KOPT-K1 (cell line): ENCODE measurements around the gene CDC14A.

Experiments used
- H3K27ac ChIP-seq: fragments of 200-600 bp; sonication (generic); 2 replicates; pipeline ENCODE4 v1.5.1; 2016; ENCODE audit warnings: antibody characterized with exemption, mild to moderate bottlenecking, low read depth, low read length; ENCODE audit not compliant: poor library complexity, severe bottlenecking
- H3K36me3 ChIP-seq: fragments of 200-600 bp; sonication (generic); 2 replicates; pipeline ENCODE4 v1.5.1; 2017; ENCODE audit warnings: antibody characterized with exemption, mild to moderate bottlenecking, low read length, moderate library complexity; ENCODE audit not compliant: insufficient read depth
- H3K9me3 ChIP-seq: fragments of 200-600 bp; sonication (generic); 2 replicates; pipeline ENCODE4 v1.5.1; 2017; ENCODE audit warnings: antibody characterized with exemption, low read length, mild to moderate bottlenecking; ENCODE audit not compliant: insufficient read depth, poor library complexity, severe bottlenecking

CDC14A gene

GRCh38 chr1:100482167-100482566, 129.9 kb downstream of the CDC14A start:
- H3K27ac ChIP-seq: no peak overlapping the region
- no peaks in the 10 kb centered on the region for H3K9me3 ChIP-seq
- peaks cover 10% of the 10 kb centered on the region; the same call in 1 of the 2 replicates for H3K36me3 ChIP-seq

- Histone ChIP-seq H3K27ac (no peak overlapping the region), H3K9me3 (no peaks in the 10 kb centered on the region), H3K36me3 (peaks cover 10% of the 10 kb centered on the region; the same call in 1 of the 2 replicates)
These were observed 130.4 kb downstream of the CDC14A start for GRCh38 chr1:100482748-100483147.

GRCh38 chr1:100483230-100483629, 130.9 kb downstream of the CDC14A start:
- no peaks in the 10 kb centered on the region for H3K9me3 ChIP-seq
- H3K36me3 ChIP-seq: peaks cover 10% of the 10 kb centered on the region; the same call in 1 of the 2 replicates
- H3K27ac ChIP-seq: no peak overlapping the region

- Histone ChIP-seq H3K9me3 (no peaks in the 10 kb centered on the region), H3K27ac (no peak overlapping the region), H3K36me3 (peaks cover 10% of the 10 kb centered on the region; the same call in 1 of the 2 replicates)
These were observed 133.6 kb downstream of the CDC14A start for GRCh38 chr1:100485855-100486258.

- no peak overlapping the region for H3K27ac ChIP-seq
- no peaks in the 10 kb centered on the region for H3K9me3 ChIP-seq
- peaks cover 17% of the 10 kb centered on the region for H3K36me3 ChIP-seq
These were observed 142.2 kb downstream of the CDC14A start for GRCh38 chr1:100494393-100495084.

- Histone ChIP-seq H3K27ac (no peak overlapping the region), H3K9me3 (no peaks in the 10 kb centered on the region), H3K36me3 (peaks cover 31% of the 10 kb centered on the region)
These were observed 144.6 kb downstream of the CDC14A start for GRCh38 chr1:100496896-100497295.

GRCh38 chr1:100497796-100498195, 145.5 kb downstream of the CDC14A start:
- Histone ChIP-seq H3K27ac (no peak overlapping the region), H3K36me3 (peaks cover 34% of the 10 kb centered on the region), H3K9me3 (no peaks in the 10 kb centered on the region)

GRCh38 chr1:100499194-100499811, 147.0 kb downstream of the CDC14A start:
- peaks cover 34% of the 10 kb centered on the region for H3K36me3 ChIP-seq
- H3K9me3 ChIP-seq: no peaks in the 10 kb centered on the region
- H3K27ac ChIP-seq: no peak overlapping the region

- no peaks in the 10 kb centered on the region for H3K9me3 ChIP-seq
- no peak overlapping the region for H3K27ac ChIP-seq
- peaks cover 45% of the 10 kb centered on the region for H3K36me3 ChIP-seq
These were observed 149.9 kb downstream of the CDC14A start for GRCh38 chr1:100502052-100502792.

GRCh38 chr1:100506217-100506616, 153.9 kb downstream of the CDC14A start:
- Histone ChIP-seq H3K27ac (no peak overlapping the region), H3K36me3 (peaks cover 14% of the 10 kb centered on the region), H3K9me3 (no peaks in the 10 kb centered on the region)

GRCh38 chr1:100510451-100510850, 158.1 kb downstream of the CDC14A start:
- Histone ChIP-seq H3K9me3 (no peaks in the 10 kb centered on the region), H3K27ac (no peak overlapping the region), H3K36me3 (peaks cover 15% of the 10 kb centered on the region; the same call in 1 of the 2 replicates)

GRCh38 chr1:100511058-100511457, 158.8 kb downstream of the CDC14A start:
- H3K36me3 ChIP-seq: peaks cover 13% of the 10 kb centered on the region; the same call in 1 of the 2 replicates
- H3K27ac ChIP-seq: no peak overlapping the region
- H3K9me3 ChIP-seq: no peaks in the 10 kb centered on the region

GRCh38 chr1:100511773-100512172, 159.5 kb downstream of the CDC14A start:
- H3K9me3 ChIP-seq: no peaks in the 10 kb centered on the region
- H3K27ac ChIP-seq: no peak overlapping the region
- peaks cover 13% of the 10 kb centered on the region; the same call in 1 of the 2 replicates for H3K36me3 ChIP-seq

- Histone ChIP-seq H3K36me3 (peaks cover 13% of the 10 kb centered on the region; the same call in 1 of the 2 replicates), H3K9me3 (no peaks in the 10 kb centered on the region), H3K27ac (no peak overlapping the region)
These were observed 160.6 kb downstream of the CDC14A start for GRCh38 chr1:100512803-100513352.

GRCh38 chr1:100516857-100517256, 164.6 kb downstream of the CDC14A start:
- no peaks in the 10 kb centered on the region for H3K9me3 ChIP-seq
- no peak overlapping the region for H3K27ac ChIP-seq
- peaks cover 7% of the 10 kb centered on the region; the same call in 1 of the 2 replicates for H3K36me3 ChIP-seq
